K562 (cell line): ENCODE measurements around the gene MIEF1. TPM values are rescaled to one million over a fixed set of nuclear protein-coding genes. Genes with fewer than 3 reads are reported as not detected.
A peak's percentile ranks its signal among the peaks of the same experiment; 100 is the strongest.

Experiments
- ATAC-seq: fragments of 200-7000 bp; cut with Tn5 transposase; 3 replicates; pipeline ENCODE4 v1.9.1; 2020; ENCODE audit warnings: moderate library complexity
- BruUV-seq: library from RNA; stranded (reverse); fragments of 400-500 nt; replicated peaks from 2 replicates; lab custom pipeline; 2021; lab: Mats Ljungman, UMichigan
- CTCF ChIA-PET: fragments of 300-600 bp; formaldehyde crosslinking; extraction: SDS; loops from one replicate; lab custom pipeline; 2021; ENCODE audit warnings: low intra/inter-chr PET ratio; lab: Yijun Ruan, JAX
- POLR2A ChIA-PET: fragments of 300-600, 350-650 bp; sonication (Branson Sonifier 250); formaldehyde crosslinking; extraction: SDS; loops from one replicate; lab custom pipeline; 2021; ENCODE audit warnings: antibody characterized with exemption, inconsistent platforms; lab: Yijun Ruan, JAX
- DNase-seq, 4 experiments: peaks; one replicate each; pipeline versions ENCODE4 v3.0.0 to v3.0.0-alpha.2; 2011 to 2018; ENCODE audit warnings: low spot score in 3 of 4, mixed read lengths in 3 of 4; ENCODE audit errors: extremely low read depth in 1 of 4
- FAIRE-seq: peaks from 2 replicates; lab custom pipeline; 2011; peaks lifted over from hg19 to GRCh38; lab: Jason Lieb, UNC
- H2AFZ ChIP-seq: 2 replicates; pipeline ENCODE4 v1.6.0; 2011; ENCODE audit warnings: low read depth, low read length, control low read depth, inconsistent platforms
- H3K27ac ChIP-seq: fragments of 200-600 bp; 3 replicates; pipeline ENCODE4 v1.8.0; 2011; ENCODE audit warnings: low read depth, mild to moderate bottlenecking, control low read depth, inconsistent platforms, low read length, moderate library complexity, mixed read lengths; ENCODE audit errors: extremely low read depth
- H3K27me3 ChIP-seq, 2 experiments: fragments of 300-600 bp in 1 of 2; 2 replicates in 1 of 2; 3 replicates in 1 of 2; pipeline versions ENCODE4 v1.6.0 to v1.8.0; 2011; ENCODE audit warnings: inconsistent platforms in 2 of 2, low read length in 2 of 2, mild to moderate bottlenecking in 1 of 2, mixed read lengths in 1 of 2, moderate library complexity in 1 of 2; ENCODE audit not compliant: control insufficient read depth in 2 of 2, insufficient read depth in 2 of 2
- H3K36me3 ChIP-seq: fragments of 300-600 bp; 3 replicates; pipeline ENCODE4 v1.8.0; 2011; ENCODE audit warnings: mild to moderate bottlenecking, low read length, inconsistent platforms; ENCODE audit not compliant: control insufficient read depth, insufficient read depth
- H3K4me1 ChIP-seq, 2 experiments: fragments of 200-600 bp in 1 of 2; replicated peaks in 1 of 2; 2 replicates in 1 of 2; 3 replicates in 1 of 2; pipeline versions ENCODE4 v1.5.1 to v1.8.0; 2011; ENCODE audit warnings: inconsistent platforms in 2 of 2, low read length in 2 of 2, mild to moderate bottlenecking in 1 of 2, mixed read lengths in 1 of 2, moderate library complexity in 1 of 2; ENCODE audit not compliant: control insufficient read depth in 2 of 2, insufficient read depth in 2 of 2
- H3K4me2 ChIP-seq: 2 replicates; pipeline ENCODE4 v1.6.1; 2011; ENCODE audit warnings: low read length, control low read depth, inconsistent platforms, mixed read lengths; ENCODE audit not compliant: insufficient read depth
- H3K4me3 ChIP-seq: fragments of 200-600 bp; sonication (generic), shearing (Covaris generic); 2 replicates; pipeline ENCODE4 v1.5.1; 2016; ENCODE audit warnings: control low read depth, inconsistent platforms
- H3K79me2 ChIP-seq: fragments of 200-600 bp; 3 replicates; pipeline ENCODE4 v1.8.0; 2011; ENCODE audit warnings: low read length, inconsistent platforms; ENCODE audit not compliant: control insufficient read depth, insufficient read depth
- H3K9ac ChIP-seq, 2 experiments: 2 replicates each; pipeline versions ENCODE4 v1.6.0 to v1.6.1; 2011; ENCODE audit warnings: low read depth in 2 of 2, low read length in 2 of 2, control low read depth in 1 of 2, inconsistent platforms in 1 of 2, mild to moderate bottlenecking in 1 of 2, mixed read lengths in 1 of 2; ENCODE audit not compliant: insufficient read depth in 1 of 2
- H3K9me1 ChIP-seq: one replicate; pipeline ENCODE4 v1.6.0; 2011; ENCODE audit warnings: inconsistent platforms, mild to moderate bottlenecking, low read length, moderate library complexity; ENCODE audit not compliant: control insufficient read depth, insufficient read depth
- H3K9me3 ChIP-seq: replicated peaks from 2 replicates; pipeline ENCODE4 v1.5.1; 2011; ENCODE audit warnings: low read depth, low read length, inconsistent platforms; ENCODE audit not compliant: control insufficient read depth, insufficient read depth
- H4K20me1 ChIP-seq: replicated peaks from 2 replicates; pipeline ENCODE4 v1.6.1; 2011; ENCODE audit warnings: low read length, inconsistent platforms, mixed read lengths; ENCODE audit not compliant: control insufficient read depth, insufficient read depth
- CBFA2T3 ChIP-seq: fragments of 450-650 bp; IDR thresholded peaks from 2 replicates; pipeline ENCODE4 v1.6.1; 2017
- FOXP1 ChIP-seq: sonication (generic); formaldehyde crosslinking; IDR thresholded peaks from 2 replicates; pipeline ENCODE4 v1.8.0; 2022; ENCODE audit warnings: mild to moderate bottlenecking, missing genetic modification reagents
- HMG20A ChIP-seq: fragments of 450-650 bp; formaldehyde crosslinking; conservative IDR thresholded peaks from 2 replicates; pipeline ENCODE4 v1.4.0; 2020; ENCODE audit warnings: mild to moderate bottlenecking, mixed read lengths
- MTA1 ChIP-seq: fragments of 450-650 bp; IDR thresholded peaks from 2 replicates; pipeline ENCODE4 v1.6.1; 2017; ENCODE audit warnings: borderline replicate concordance
- NCOR1 ChIP-seq: fragments of 450-650 bp; IDR thresholded peaks from 2 replicates; pipeline ENCODE4 v1.6.1; 2016; ENCODE audit warnings: mild to moderate bottlenecking, moderate library complexity
- NFYB ChIP-seq: IDR thresholded peaks from 2 replicates; pipeline ENCODE4 v1.6.1; 2011; ENCODE audit warnings: mild to moderate bottlenecking, moderate library complexity; ENCODE audit not compliant: insufficient read length; ENCODE audit errors: extremely low read depth
- PML ChIP-seq: IDR thresholded peaks from 2 replicates; pipeline ENCODE4 v1.6.1; 2012; ENCODE audit warnings: low read length, inconsistent platforms
- ZNF274 ChIP-seq: IDR thresholded peaks from 2 replicates; pipeline ENCODE4 v1.6.1; 2011; ENCODE audit warnings: low read depth, mild to moderate bottlenecking, low read length, moderate library complexity, borderline replicate concordance
- WGBS: fragments of 100-300 bp; shearing (Covaris generic); methylation state at CpG from one replicate; pipeline ENCODE4 v1.1.6; 2016; ENCODE audit warnings: low coverage, mixed read lengths; ENCODE audit not compliant: insufficient coverage; ENCODE audit errors: missing lambda C conversion rate; 5-methylcytosine and 5-hydroxymethylcytosine counted together
- in situ Hi-C: fragments of 300-500 bp; cut with MboI; formaldehyde crosslinking; loops from 4 replicates; pipeline ENCODE4 v1.15.0; 2018; ENCODE audit warnings: inconsistent platforms, mixed read lengths
- intact Hi-C: fragments of 100-400 bp; cut with micrococcal nuclease; formaldehyde crosslinking; loops from 2 replicates; pipeline ENCODE4 v1.14.2; 2022
- polyA plus RNA-seq, 8 experiments: library from polyadenylated mRNA; depleted of rRNA in 4 of 8; stranded (reverse) in 5 of 8; unstranded in 3 of 8; fragments of >200 nt; fragmentation: Nextera tagmentation in 2 of 8; fragmentation: Illumina TruSeq in 1 of 8; extraction: Ambion mirVana in 2 of 8; extraction: Trizol in 1 of 8; gene quantifications; 2 replicates each; pipeline versions ENCODE4 v1.2.1 to v1.2.3, GENCODE V29; 2011 to 2014; ENCODE audit warnings: inconsistent platforms in 1 of 8, missing spikeins in 1 of 8
- total RNA-seq, 7 experiments: library from RNA; depleted of rRNA in 6 of 7; stranded (reverse); fragments of >200 nt in 6 of 7; fragmentation: Illumina TruSeq in 2 of 7; extraction: Trizol in 2 of 7; gene quantifications; 2 replicates each; pipeline versions ENCODE4 v1.2.1 to v1.2.3, GENCODE V29; 2011 to 2021; ENCODE audit warnings: low replicate concordance in 1 of 7
- TF ChIP-seq, protein P1 (sequence below): fragments of 250-450 bp; sonication (Bioruptor Pico); IDR thresholded peaks from 2 replicates; pipeline ENCODE4 v1.5.0; 2021; ENCODE audit warnings: mild to moderate bottlenecking, moderate library complexity

The MIEF1 gene
- total and polyA plus RNA-seq, 9 of the 15 experiments (the other 6 are each of a cell fraction or from before 2014, with no cell fraction given): 10.9 to 51.8 (median 25.5) TPM

DNA sequence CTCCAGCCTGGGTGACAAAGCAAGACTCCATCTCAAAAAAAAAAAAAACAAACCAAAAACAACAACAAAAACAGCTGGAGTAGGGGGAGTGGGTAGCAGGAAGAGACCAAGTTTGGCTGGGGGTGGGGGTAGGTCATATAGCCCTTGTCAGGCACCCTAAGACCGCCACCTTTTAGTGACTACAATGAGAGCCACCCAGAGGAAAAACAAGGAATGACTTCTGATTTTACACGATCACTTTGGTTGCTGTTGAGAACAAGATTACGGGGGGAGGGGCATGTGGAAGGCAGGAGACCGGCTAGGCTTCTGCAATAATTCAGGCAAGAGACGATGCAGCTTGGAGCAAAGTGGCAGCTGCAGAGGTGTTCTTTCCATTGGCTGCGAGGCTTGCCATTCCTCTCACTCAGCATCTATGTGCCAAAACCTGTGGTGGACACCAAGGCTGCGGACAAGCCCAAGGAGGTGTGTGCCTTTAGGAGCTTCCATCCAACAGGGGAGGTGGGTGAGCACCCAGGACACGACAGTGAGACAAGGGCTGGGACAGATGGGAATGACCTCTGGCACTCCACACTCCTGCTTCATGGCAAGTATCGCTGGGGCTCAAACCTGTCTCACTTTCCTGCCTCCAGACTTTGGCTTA, 28.7 kb downstream of the MIEF1 start:
- Histone ChIP-seq H3K4me2 (peak overlapping the region; percentile 97), H3K9ac (peak overlapping the region in 1 of 2 experiments; percentile 88; a peak in 3 of 4 replicates), H4K20me1 (peaks cover 7% of the 10 kb centered on the region), H3K9me3 (no peaks in the 10 kb centered on the region), H3K36me3 (peaks cover 43% of the 10 kb centered on the region), H3K27ac (peak overlapping the region; percentile 92; the same call in 2 of the 3 replicates), H3K4me1 (peaks cover 29 to 63% of the 10 kb centered on the region in 2 experiments; a peak in 4 of 5 replicates), H3K4me3 (peak overlapping the region; percentile 97; the same call in 1 of the 2 replicates), H2AFZ (no peak overlapping the region), H3K27me3 (no peaks in the 10 kb centered on the region), H3K9me1 (no peaks in the 10 kb centered on the region), H3K79me2 (peaks cover 46% of the 10 kb centered on the region)
- ATAC-seq: peak; percentile 19
- BruUV-seq: no TSS peak
- 13% methylated on average over 7 of the region's 9 CpGs for whole genome bisulfite sequencing
- peak; percentile 51 to 86 (median 61) for DNase-seq
- intact Hi-C loops: loop anchor here (5.0 kb wide), 2 partner anchors 34 to 506 kb away; no protein-coding TSS in a partner anchor
- CTCF ChIA-PET: interaction anchor here (0.6 kb wide), 2 partner anchors 37 to 1036 kb away, joined by 3 read pairs; no protein-coding TSS in a partner anchor
- FAIRE-seq: peak; percentile 86
- POLR2A ChIA-PET: interaction anchor here (1.0 to 4.2 kb wide), 5 partner anchors 8 to 510 kb away, joined by 4 to 42 read pairs (median 7); partner anchors contain the start of genes ATF4 and RPL3
- in situ Hi-C loops: loop anchor here (5.0 to 10.0 kb wide), 2 partner anchors 369 to 654 kb away; no protein-coding TSS in a partner anchor
- TF ChIP-seq NFYB: no peak
- TF ChIP-seq NCOR1: no peak
- no peak for TF ChIP-seq FOXP1
- no peak for TF ChIP-seq ZNF274
- no peak for TF ChIP-seq HMG20A (CRISPR knock-in tag)
- TF ChIP-seq, protein P1, sequence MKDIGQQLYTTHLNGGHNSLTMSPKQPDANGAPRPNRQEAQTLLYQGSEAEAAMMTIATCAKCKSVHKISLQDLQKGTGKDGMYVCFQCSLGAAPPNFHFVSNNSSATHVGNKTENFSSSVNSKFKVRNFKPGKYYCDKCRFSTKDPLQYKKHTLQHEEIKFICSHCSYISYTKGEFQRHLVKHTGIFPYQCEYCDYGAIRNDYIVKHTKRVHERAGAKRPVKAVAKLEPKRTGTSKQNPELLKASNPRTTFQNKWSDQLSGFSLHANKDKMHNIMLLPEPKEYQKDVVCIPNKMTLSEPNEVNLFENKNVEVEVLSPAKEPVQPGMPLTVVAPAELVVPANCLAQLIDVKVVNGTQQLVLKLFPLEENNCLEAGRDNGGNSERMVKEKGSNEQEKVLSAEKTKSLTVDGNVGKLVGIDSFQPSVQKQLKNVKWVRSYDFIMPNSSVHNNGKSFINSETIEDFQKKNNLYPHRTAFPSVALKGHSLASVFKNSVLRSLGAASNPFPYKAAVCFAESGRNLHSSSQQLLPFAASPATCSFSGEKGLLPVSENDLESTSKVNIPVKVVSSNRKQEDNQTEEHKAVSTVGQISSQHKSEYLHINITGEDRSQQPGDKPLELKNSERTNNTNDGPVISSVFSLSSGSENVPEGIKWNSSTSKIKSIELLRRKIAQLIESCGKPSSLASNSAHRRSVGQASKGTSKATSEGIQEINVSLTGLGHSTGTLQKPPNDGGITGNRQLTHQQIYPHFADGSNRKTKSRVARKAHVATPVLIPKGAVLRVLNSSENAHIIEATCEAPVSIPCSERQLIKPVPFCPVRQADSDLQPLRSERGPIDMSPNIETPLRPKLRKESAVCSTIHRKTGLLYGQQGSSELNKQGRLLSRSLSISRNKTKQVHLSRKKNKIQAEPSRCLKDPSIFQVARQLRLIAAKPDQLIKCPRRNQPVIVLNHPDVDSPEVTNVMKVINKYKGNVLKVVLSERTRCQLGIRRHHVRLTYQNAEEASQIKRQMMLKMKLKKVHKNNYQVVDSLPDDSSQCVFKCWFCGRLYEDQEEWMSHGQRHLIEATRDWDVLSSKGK: no peak
- TF ChIP-seq CBFA2T3: peak; percentile 9; the same call in 1 of the 2 replicates
- no peak for TF ChIP-seq MTA1
- no peak for TF ChIP-seq PML
